Mucosa of stomach (tissue), 1 donor: ENCODE data around the gene PCSK2.

ENCODE experiments used
- H3K27me3 ChIP-seq: one replicate; pipeline ENCODE4 v1.7.0; 2013; ENCODE audit warnings: mild to moderate bottlenecking, low read length; ENCODE audit not compliant: control insufficient read depth, insufficient read depth
- H3K36me3 ChIP-seq: one replicate; pipeline ENCODE4 v1.7.0; 2013; ENCODE audit warnings: low read length; ENCODE audit not compliant: control insufficient read depth, insufficient read depth
- H3K4me1 ChIP-seq: one replicate; pipeline ENCODE4 v1.7.0; 2013; ENCODE audit warnings: mild to moderate bottlenecking, low read length; ENCODE audit not compliant: control insufficient read depth, insufficient read depth
- H3K4me3 ChIP-seq: one replicate; pipeline ENCODE4 v1.7.0; 2013; ENCODE audit warnings: low read length
- H3K9ac ChIP-seq: one replicate; pipeline ENCODE4 v1.7.0; 2013; ENCODE audit warnings: mild to moderate bottlenecking, low read length, moderate library complexity
- H3K9me3 ChIP-seq: one replicate; pipeline ENCODE4 v1.7.0; 2013; ENCODE audit warnings: mild to moderate bottlenecking, low read length, moderate library complexity; ENCODE audit not compliant: control insufficient read depth
- donor health status: Pancreatic carcinoma.

PCSK2 gene

DNA sequence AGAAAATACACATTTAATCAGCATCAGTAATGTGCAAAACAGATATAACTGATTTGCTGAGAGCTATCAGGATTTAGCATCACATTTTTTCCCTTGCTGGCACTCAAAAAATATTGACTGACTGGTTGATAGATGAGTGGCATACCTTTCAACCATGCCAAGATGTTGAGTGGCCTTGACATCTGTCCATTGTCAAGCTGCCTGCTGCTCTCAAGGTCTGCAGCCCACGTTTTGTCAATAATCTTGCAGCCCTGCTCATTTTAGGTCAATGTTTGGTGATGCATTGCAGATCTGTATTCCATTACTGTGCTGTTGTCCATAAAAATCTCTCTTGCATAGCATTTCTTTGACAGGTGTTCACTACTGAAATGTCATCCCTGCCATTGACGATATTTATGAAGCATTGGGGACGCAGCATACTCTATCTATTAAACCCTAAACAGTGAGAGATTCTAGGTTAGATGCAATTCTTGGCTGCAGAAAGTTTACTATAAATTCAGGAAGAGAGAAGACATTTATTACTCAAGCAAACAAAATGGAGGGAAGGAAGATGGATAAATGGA lies 192.7 kb downstream of the PCSK2 start:
- Histone ChIP-seq H3K4me3 (no peak overlapping the region), H3K9ac (no peak overlapping the region), H3K36me3 (no peaks in the 10 kb centered on the region), H3K9me3 (no peaks in the 10 kb centered on the region), H3K4me1 (no peaks in the 10 kb centered on the region), H3K27me3 (no peaks in the 10 kb centered on the region)

DNA sequence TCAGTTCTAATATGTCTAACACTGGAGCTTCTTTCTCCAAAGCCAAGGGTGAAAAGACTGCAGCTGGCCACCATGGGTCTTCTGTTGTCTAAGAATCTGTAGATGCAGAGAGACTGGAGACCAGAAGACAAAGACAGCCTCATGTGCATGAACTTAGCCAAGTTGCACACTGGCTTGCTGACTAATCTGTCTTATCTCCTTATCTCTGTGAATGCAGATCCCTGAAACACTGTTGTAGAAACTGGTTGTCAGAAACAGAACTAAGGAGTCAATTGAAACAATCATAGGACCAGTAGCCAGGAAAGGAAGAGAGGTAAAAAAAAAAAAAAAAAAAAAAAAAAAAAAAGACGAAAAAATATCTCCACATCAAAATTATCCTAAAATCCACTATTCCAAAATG lies 194.7 kb downstream of the PCSK2 start:
- no peaks in the 10 kb centered on the region for H3K36me3 ChIP-seq
- H3K4me1 ChIP-seq: no peaks in the 10 kb centered on the region
- H3K4me3 ChIP-seq: no peak overlapping the region
- H3K9ac ChIP-seq: no peak overlapping the region
- no peaks in the 10 kb centered on the region for H3K27me3 ChIP-seq
- H3K9me3 ChIP-seq: no peaks in the 10 kb centered on the region

DNA sequence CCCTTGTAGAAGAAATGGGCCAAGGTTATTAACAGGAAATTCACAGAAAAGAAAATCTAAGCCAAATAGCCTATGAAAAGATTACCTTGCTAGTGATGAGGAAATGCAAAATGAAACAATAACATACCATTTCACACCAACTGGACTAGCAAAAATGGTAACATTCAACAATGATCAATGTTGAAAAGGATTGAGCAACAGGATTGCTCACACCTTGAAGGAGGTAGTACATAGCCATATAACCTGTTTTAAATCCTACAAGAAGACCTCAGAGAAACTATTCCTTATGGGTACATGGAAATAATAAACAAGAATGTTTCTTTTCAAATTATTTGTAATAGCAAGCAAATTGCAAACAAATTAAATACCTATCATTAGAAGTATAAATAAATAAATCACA lies 196.9 kb downstream of the PCSK2 start:
- H3K4me1 ChIP-seq: no peaks in the 10 kb centered on the region
- no peak overlapping the region for H3K4me3 ChIP-seq
- no peaks in the 10 kb centered on the region for H3K9me3 ChIP-seq
- H3K27me3 ChIP-seq: no peaks in the 10 kb centered on the region
- H3K36me3 ChIP-seq: no peaks in the 10 kb centered on the region
- no peak overlapping the region for H3K9ac ChIP-seq

DNA sequence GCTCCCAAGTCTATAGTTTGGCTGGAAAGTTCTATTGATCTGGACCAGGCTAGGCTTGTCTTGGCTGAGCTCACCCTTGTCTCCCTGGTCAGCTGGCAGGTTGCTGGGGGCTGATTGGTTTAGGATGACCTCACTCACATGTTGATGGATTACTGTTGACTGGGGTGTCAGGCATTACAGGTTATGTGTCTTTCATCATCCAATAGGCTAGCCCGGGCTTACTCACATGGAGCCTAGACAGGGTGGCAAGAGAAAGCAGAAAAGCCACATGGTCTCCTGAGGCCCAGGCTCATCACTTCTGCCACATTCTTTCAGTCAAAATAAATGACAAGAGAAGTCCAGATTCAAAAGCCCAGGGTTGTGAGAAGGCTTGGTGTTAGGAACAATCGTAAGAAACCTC lies 200.8 kb downstream of the PCSK2 start:
- no peaks in the 10 kb centered on the region for H3K27me3 ChIP-seq
- no peaks in the 10 kb centered on the region for H3K9me3 ChIP-seq
- H3K4me1 ChIP-seq: no peaks in the 10 kb centered on the region
- H3K4me3 ChIP-seq: no peak overlapping the region
- H3K9ac ChIP-seq: no peak overlapping the region
- no peaks in the 10 kb centered on the region for H3K36me3 ChIP-seq

- H3K27me3 ChIP-seq: no peaks in the 10 kb centered on the region
- H3K36me3 ChIP-seq: no peaks in the 10 kb centered on the region
- H3K4me1 ChIP-seq: no peaks in the 10 kb centered on the region
- H3K4me3 ChIP-seq: no peak overlapping the region
- no peak overlapping the region for H3K9ac ChIP-seq
- no peaks in the 10 kb centered on the region for H3K9me3 ChIP-seq
These were observed 203.5 kb downstream of the PCSK2 start for GRCh38 chr20:17430125-17430950.

DNA sequence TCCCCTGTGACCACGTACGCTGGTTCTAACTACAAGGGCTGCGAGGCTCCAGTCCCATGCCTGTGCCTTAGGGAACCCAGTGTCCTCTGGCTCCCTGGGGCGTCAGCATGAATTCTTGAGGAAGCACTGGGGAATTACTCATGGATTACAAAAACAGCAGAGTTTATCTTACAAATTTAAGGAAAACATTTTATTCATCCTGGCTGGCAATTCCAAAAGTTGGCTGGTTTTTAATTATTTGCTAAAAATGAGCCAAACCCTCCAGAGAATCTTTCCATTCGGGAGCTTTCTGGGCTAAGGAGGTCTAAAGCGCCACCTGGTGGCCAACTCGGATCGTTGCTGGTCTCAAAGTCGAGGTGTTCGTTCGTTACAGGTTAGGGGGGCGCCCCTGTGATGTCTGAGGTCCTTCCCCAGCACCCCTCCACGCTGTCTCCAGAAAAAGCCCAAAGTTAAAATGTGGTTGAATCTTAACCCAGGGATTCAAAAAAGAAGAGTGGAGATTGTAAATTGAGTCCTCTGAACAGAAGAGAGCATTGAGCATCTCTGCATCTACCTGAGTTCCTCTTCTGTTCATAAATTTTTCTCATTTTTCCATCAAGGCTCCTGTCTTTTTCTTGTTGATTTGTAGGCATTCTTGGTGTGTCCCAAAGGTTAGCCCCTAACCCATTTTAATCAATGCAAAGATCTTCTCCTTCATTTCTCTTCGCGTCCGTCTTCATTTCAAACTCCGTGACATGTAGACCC lies 205.0 kb downstream of the PCSK2 start:
- Histone ChIP-seq H3K4me1 (no peaks in the 10 kb centered on the region), H3K9me3 (no peaks in the 10 kb centered on the region), H3K4me3 (no peak overlapping the region), H3K27me3 (no peaks in the 10 kb centered on the region), H3K9ac (no peak overlapping the region), H3K36me3 (no peaks in the 10 kb centered on the region)

DNA sequence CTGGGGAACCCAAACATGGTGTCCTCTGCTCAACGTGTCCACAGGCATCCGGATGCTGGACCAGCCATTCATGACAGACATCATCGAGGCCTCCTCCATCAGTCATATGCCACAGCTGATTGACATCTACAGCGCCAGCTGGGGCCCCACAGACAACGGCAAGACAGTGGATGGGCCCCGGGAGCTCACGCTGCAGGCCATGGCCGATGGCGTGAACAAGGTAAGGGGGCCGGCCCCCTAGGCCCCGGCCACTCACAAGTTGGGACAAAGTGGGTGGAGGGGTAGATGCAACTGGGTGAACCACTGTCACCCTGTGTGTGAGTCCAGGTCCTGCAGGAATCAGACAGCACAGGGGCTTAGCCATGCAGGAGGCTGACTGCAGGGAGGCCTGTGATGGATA lies 209.8 kb downstream of the PCSK2 start:
- no peaks in the 10 kb centered on the region for H3K4me1 ChIP-seq
- H3K27me3 ChIP-seq: no peaks in the 10 kb centered on the region

DNA sequence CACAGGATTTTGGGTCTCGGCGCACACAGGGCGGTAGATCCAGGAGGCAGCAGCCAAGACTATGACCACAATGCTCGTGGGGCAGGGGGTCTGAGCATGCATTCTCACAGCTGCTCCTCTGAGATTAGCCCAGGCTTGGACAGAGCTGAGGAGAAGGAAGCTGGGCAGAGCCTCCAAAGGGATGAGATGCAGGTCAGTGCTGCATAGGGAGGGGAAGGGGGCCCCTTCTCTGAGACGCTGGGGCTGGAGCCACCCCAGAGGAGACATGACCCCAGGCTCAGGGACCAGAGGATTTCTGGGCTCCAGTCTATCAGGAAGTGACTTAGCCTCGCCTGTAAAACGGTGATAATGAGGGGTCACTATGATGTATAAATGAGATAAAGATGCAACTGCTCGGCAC lies 210.4 kb downstream of the PCSK2 start:
- Histone ChIP-seq H3K9me3 (no peaks in the 10 kb centered on the region), H3K36me3 (no peaks in the 10 kb centered on the region), H3K27me3 (peaks cover 1% of the 10 kb centered on the region), H3K9ac (no peak overlapping the region), H3K4me1 (no peaks in the 10 kb centered on the region), H3K4me3 (no peak overlapping the region)

More for the DNA sequence above, 209.8 kb downstream of the PCSK2 start:
- Histone ChIP-seq H3K36me3 (no peaks in the 10 kb centered on the region), H3K4me3 (no peak overlapping the region), H3K9ac (no peak overlapping the region), H3K9me3 (no peaks in the 10 kb centered on the region)

DNA sequence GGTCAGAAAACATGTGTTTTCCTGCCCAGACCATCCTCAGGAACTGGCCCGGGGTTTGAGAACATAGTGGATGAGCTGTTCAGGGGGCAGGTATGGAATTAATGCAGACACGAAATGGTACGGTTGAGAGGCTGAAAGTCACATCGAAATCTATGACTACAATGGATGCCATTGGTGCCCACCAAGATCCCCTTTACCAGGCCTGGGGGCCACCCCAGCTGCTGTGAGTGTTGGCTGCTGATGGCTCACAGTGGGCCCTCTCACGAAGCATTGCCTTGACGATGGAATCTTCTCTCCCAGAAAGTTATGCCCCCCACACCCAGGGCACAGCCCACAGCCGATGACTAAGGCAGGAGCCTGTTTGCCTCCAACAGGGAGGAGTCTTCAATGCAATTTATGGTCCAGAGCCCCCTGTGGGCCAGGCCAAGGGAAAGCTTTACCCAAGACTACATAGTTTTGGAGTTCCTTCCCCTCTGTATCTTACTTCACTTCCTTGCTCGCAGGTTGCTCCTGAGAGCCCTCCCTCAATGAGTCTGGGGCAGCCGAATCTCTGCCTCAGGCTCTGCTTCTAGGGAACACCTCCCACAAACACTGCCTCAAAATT lies 211.7 kb downstream of the PCSK2 start:
- no peaks in the 10 kb centered on the region for H3K36me3 ChIP-seq
- no peak overlapping the region for H3K9ac ChIP-seq
- no peaks in the 10 kb centered on the region for H3K9me3 ChIP-seq
- peaks cover 5% of the 10 kb centered on the region for H3K27me3 ChIP-seq
- H3K4me3 ChIP-seq: no peak overlapping the region
- peaks cover 5% of the 10 kb centered on the region for H3K4me1 ChIP-seq

- H3K27me3 ChIP-seq: peaks cover 5% of the 10 kb centered on the region
- H3K9me3 ChIP-seq: no peaks in the 10 kb centered on the region
- no peaks in the 10 kb centered on the region for H3K36me3 ChIP-seq
These were observed 212.9 kb downstream of the PCSK2 start for GRCh38 chr20:17439616-17440296.

GRCh38 chr20:17441745-17442144 lies 214.9 kb downstream of the PCSK2 start:
- Histone ChIP-seq H3K9me3 (no peaks in the 10 kb centered on the region), H3K4me1 (peaks cover 6% of the 10 kb centered on the region), H3K4me3 (no peak overlapping the region), H3K36me3 (no peaks in the 10 kb centered on the region), H3K27me3 (peaks cover 5% of the 10 kb centered on the region), H3K9ac (no peak overlapping the region)

More at GRCh38 chr20:17439616-17440296, 212.9 kb downstream of the PCSK2 start:
- peaks cover 6% of the 10 kb centered on the region for H3K4me1 ChIP-seq
- no peak overlapping the region for H3K9ac ChIP-seq
- no peak overlapping the region for H3K4me3 ChIP-seq
